Mucosa of rectum (tissue), 2 donors: Measurements from ENCODE around the gene EIF4G3.

ENCODE experiments used
- H3K27ac ChIP-seq, 2 donors: one replicate each; pipeline ENCODE4 v1.7.0; 2013; ENCODE audit warnings: inconsistent platforms in 2 of 2, low read depth in 2 of 2, low read length in 2 of 2
- H3K27me3 ChIP-seq, 2 donors: one replicate each; pipeline ENCODE4 v1.7.0; 2013; ENCODE audit warnings: low read length in 2 of 2; ENCODE audit not compliant: control insufficient read depth in 2 of 2, insufficient read depth in 2 of 2
- H3K36me3 ChIP-seq, 2 donors: one replicate each; pipeline ENCODE4 v1.7.0; 2013; ENCODE audit warnings: low read length in 2 of 2; ENCODE audit not compliant: control insufficient read depth in 2 of 2, insufficient read depth in 2 of 2
- H3K4me1 ChIP-seq, 2 donors: one replicate each; pipeline ENCODE4 v1.7.0; 2013; ENCODE audit warnings: low read length in 2 of 2, mild to moderate bottlenecking in 1 of 2; ENCODE audit not compliant: control insufficient read depth in 2 of 2, insufficient read depth in 2 of 2
- H3K4me3 ChIP-seq, 2 donors: one replicate each; pipeline ENCODE4 v1.7.0; 2013; ENCODE audit warnings: low read length in 2 of 2
- H3K9ac ChIP-seq, 2 donors: one replicate each; pipeline ENCODE4 v1.7.0; 2013; ENCODE audit warnings: low read length in 2 of 2, low read depth in 1 of 2, mild to moderate bottlenecking in 1 of 2
- H3K9me3 ChIP-seq, 2 donors: one replicate each; pipeline ENCODE4 v1.7.0; 2013; ENCODE audit warnings: low read length in 2 of 2; ENCODE audit not compliant: control insufficient read depth in 2 of 2
- donor health status: healthy.
- donor health status: Normal muscosa, but diverticular disease.

EIF4G3 gene

DNA sequence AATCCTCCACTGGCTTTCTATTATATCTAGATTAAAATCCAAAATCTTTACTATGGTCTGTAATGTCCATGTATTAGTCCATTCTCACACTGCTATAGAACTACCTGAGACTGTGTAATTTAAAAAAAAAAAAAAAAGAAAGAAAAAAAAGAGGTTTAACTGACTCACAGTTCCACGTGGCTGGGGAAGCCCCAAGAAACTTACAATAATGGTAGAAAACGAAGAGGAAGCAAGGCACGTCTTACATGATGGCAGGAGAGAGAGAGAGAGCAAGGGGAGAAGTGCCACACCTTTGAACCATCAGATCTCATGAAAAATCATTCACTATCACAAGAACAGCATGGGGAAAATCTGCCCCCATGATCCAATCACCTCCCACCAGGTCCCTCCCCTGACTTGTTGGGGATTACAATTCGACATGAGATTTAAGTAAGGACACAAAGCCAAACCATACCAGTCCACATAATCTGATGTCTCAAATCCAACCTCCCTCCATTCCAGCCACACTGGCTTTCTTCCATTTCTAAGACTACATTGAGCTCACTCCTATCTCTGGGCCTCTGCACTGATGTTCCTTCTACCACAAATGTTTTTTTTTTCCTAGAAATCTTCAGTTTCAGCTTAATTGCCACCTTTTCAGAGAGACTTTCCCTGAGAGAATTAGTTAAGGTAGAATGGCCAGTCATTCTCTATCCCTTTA lies 92.4 kb downstream of the EIF4G3 start:
- H3K36me3 ChIP-seq: peaks cover 5 to 15% of the 10 kb centered on the region in 2 donors
- H3K4me1 ChIP-seq: peaks cover 0 to 2% of the 10 kb centered on the region in 2 donors
- H3K4me3 ChIP-seq: no peak overlapping the region
- no peaks in the 10 kb centered on the region for H3K9me3 ChIP-seq
- no peak overlapping the region for H3K9ac ChIP-seq
- no peak overlapping the region for H3K27ac ChIP-seq
- H3K27me3 ChIP-seq: no peaks in the 10 kb centered on the region

- H3K36me3 ChIP-seq: peaks cover 5 to 10% of the 10 kb centered on the region in 2 donors
- H3K9ac ChIP-seq: no peak overlapping the region
- peaks cover 0 to 2% of the 10 kb centered on the region in 2 donors for H3K4me1 ChIP-seq
- no peak overlapping the region for H3K27ac ChIP-seq
- no peaks in the 10 kb centered on the region for H3K27me3 ChIP-seq
- H3K4me3 ChIP-seq: no peak overlapping the region
- H3K9me3 ChIP-seq: no peaks in the 10 kb centered on the region
These were observed 94.6 kb downstream of the EIF4G3 start for GRCh38 chr1:21082073-21082472.

DNA sequence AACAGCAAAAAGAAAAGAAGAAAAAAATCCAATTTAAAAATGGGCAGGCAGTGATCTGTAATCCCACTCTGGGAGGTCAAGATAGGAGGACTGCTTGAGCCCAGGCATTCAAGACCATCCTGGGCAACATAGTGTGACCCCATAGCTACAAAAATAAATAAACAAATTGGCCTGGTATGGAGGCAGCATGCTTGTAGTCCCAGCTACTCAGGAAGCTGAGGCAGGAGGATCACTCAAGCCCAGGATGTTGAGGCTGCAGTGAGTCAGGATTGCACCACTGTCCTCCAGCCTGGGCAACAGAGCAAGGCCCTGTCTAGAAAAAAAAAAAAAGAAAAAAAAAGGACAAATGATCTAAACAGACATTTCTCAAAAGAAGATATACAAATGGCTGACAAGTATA lies 99.6 kb downstream of the EIF4G3 start:
- no peaks in the 10 kb centered on the region for H3K9me3 ChIP-seq
- no peaks in the 10 kb centered on the region for H3K4me1 ChIP-seq
- no peak overlapping the region for H3K9ac ChIP-seq
- peaks cover 0 to 11% of the 10 kb centered on the region in 2 donors for H3K36me3 ChIP-seq
- no peaks in the 10 kb centered on the region for H3K27me3 ChIP-seq
- H3K27ac ChIP-seq: no peak overlapping the region
- no peak overlapping the region for H3K4me3 ChIP-seq

GRCh38 chr1:21072721-21073120 lies 104.0 kb downstream of the EIF4G3 start:
- H3K4me1 ChIP-seq: no peaks in the 10 kb centered on the region
- no peak overlapping the region for H3K9ac ChIP-seq
- H3K4me3 ChIP-seq: no peak overlapping the region
- no peak overlapping the region for H3K27ac ChIP-seq
- no peaks in the 10 kb centered on the region for H3K9me3 ChIP-seq
- no peaks in the 10 kb centered on the region for H3K27me3 ChIP-seq
- H3K36me3 ChIP-seq: peaks cover 0 to 8% of the 10 kb centered on the region in 2 donors

DNA sequence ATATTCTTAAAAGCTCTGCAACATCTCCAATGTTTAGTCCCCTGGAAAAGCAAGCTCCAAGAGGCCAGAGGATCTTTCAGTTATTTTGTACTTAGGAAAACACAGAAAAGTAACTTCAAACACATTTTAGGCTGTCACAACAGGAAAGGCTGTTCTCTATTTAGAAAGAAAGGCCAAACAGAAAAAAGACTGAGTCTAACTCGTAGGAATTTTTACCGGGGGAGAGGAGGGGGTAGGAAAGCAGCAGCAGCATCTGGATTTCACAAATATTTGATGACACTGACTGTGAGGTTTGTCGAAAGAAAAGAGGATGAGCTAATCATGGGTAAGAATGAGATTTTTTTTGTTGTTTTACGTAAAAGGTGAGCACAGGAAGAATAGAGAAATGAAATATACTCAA lies 107.1 kb downstream of the EIF4G3 start:
- H3K36me3 ChIP-seq: peaks cover 0 to 6% of the 10 kb centered on the region in 2 donors
- no peaks in the 10 kb centered on the region for H3K27me3 ChIP-seq
- no peaks in the 10 kb centered on the region for H3K9me3 ChIP-seq
- no peak overlapping the region for H3K9ac ChIP-seq
- no peaks in the 10 kb centered on the region for H3K4me1 ChIP-seq
- no peak overlapping the region for H3K27ac ChIP-seq
- H3K4me3 ChIP-seq: no peak overlapping the region

- no peaks in the 10 kb centered on the region for H3K27me3 ChIP-seq
- no peak overlapping the region for H3K4me3 ChIP-seq
- no peak overlapping the region for H3K9ac ChIP-seq
- peaks cover 0 to 6% of the 10 kb centered on the region in 2 donors for H3K36me3 ChIP-seq
- no peak overlapping the region for H3K27ac ChIP-seq
- H3K4me1 ChIP-seq: no peaks in the 10 kb centered on the region
- no peaks in the 10 kb centered on the region for H3K9me3 ChIP-seq
These were observed 107.8 kb downstream of the EIF4G3 start for GRCh38 chr1:21068937-21069336.

GRCh38 chr1:21067551-21068227 lies 109.0 kb downstream of the EIF4G3 start:
- Histone ChIP-seq H3K9ac (no peak overlapping the region), H3K9me3 (no peaks in the 10 kb centered on the region), H3K27ac (no peak overlapping the region), H3K4me1 (no peaks in the 10 kb centered on the region), H3K36me3 (peaks cover 0 to 1% of the 10 kb centered on the region in 2 donors), H3K27me3 (no peaks in the 10 kb centered on the region), H3K4me3 (no peak overlapping the region)

- H3K27me3 ChIP-seq: no peaks in the 10 kb centered on the region
- no peaks in the 10 kb centered on the region for H3K4me1 ChIP-seq
- H3K4me3 ChIP-seq: no peak overlapping the region
- H3K27ac ChIP-seq: no peak overlapping the region
- no peak overlapping the region for H3K9ac ChIP-seq
- H3K36me3 ChIP-seq: no peaks in the 10 kb centered on the region
- no peaks in the 10 kb centered on the region for H3K9me3 ChIP-seq
These were observed 110.2 kb downstream of the EIF4G3 start for GRCh38 chr1:21066356-21067012.

- no peaks in the 10 kb centered on the region for H3K4me1 ChIP-seq
- H3K27ac ChIP-seq: no peak overlapping the region
- H3K36me3 ChIP-seq: no peaks in the 10 kb centered on the region
- H3K4me3 ChIP-seq: no peak overlapping the region
- no peaks in the 10 kb centered on the region for H3K9me3 ChIP-seq
- no peaks in the 10 kb centered on the region for H3K27me3 ChIP-seq
- no peak overlapping the region for H3K9ac ChIP-seq
These were observed 110.8 kb downstream of the EIF4G3 start for GRCh38 chr1:21065851-21066250.

DNA sequence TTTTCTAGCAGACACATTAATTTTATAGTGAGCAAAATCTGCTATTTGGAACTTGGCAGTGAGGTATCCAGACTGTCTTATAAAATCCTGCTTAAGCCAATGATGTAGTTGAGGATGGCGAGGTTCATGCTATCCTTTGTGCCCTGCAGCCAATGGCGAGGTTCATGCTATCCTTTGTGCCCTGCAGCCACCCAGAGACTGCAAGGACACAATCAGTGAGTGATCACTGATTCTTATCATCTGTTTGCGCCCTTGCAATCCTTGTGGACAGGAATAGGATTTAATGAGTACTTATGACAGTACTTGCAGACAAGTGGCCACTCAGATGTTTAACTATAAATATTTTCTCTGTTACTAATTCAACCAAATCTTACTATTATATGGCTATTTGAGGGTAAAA lies 112.6 kb downstream of the EIF4G3 start:
- H3K9me3 ChIP-seq: no peaks in the 10 kb centered on the region
- H3K27ac ChIP-seq: no peak overlapping the region
- H3K4me3 ChIP-seq: no peak overlapping the region
- H3K36me3 ChIP-seq: no peaks in the 10 kb centered on the region
- no peaks in the 10 kb centered on the region for H3K4me1 ChIP-seq
- H3K27me3 ChIP-seq: no peaks in the 10 kb centered on the region
- no peak overlapping the region for H3K9ac ChIP-seq
